HG03378 (cell line): ENCODE data around the gene FHIT.

ENCODE experiments used
- ATAC-seq: cut with Tn5 transposase; IDR thresholded peaks from one replicate; pipeline ENCODE4 v1.9.1; 2021; ENCODE audit warnings: mild to moderate bottlenecking, moderate library complexity; ENCODE audit not compliant: unreplicated experiment

Gene FHIT

GRCh38 chr3:60652829-60653228, 598.4 kb downstream of the FHIT start:
- no peak for ATAC-seq

GRCh38 chr3:60651799-60652198, 599.5 kb downstream of the FHIT start:
- no peak for ATAC-seq

GRCh38 chr3:60650171-60650570, 601.1 kb downstream of the FHIT start:
- ATAC-seq: no peak

GRCh38 chr3:60645801-60646200, 605.5 kb downstream of the FHIT start:
- ATAC-seq: no peak

- ATAC-seq: no peak
Measured at GRCh38 chr3:60643831-60644230, 607.4 kb downstream of the FHIT start.

- ATAC-seq: no peak
Measured at GRCh38 chr3:60641354-60641753, 609.9 kb downstream of the FHIT start.

- ATAC-seq: no peak
Measured at GRCh38 chr3:60636846-60637245, 614.4 kb downstream of the FHIT start.

- ATAC-seq: no peak
Measured at GRCh38 chr3:60633644-60634043, 617.6 kb downstream of the FHIT start.

- ATAC-seq: no peak
Measured at GRCh38 chr3:60631509-60631908, 619.7 kb downstream of the FHIT start.

GRCh38 chr3:60630953-60631352, 620.3 kb downstream of the FHIT start:
- ATAC-seq: no peak

- no peak for ATAC-seq
Measured at GRCh38 chr3:60629816-60630215, 621.4 kb downstream of the FHIT start.

GRCh38 chr3:60622349-60622748, 628.9 kb downstream of the FHIT start:
- no peak for ATAC-seq

GRCh38 chr3:60617188-60617587, 634.1 kb downstream of the FHIT start:
- ATAC-seq: no peak

- no peak for ATAC-seq
Measured at GRCh38 chr3:60613769-60614303, 637.4 kb downstream of the FHIT start.

- ATAC-seq: no peak
Measured at GRCh38 chr3:60610441-60611112, 640.7 kb downstream of the FHIT start.

- no peak for ATAC-seq
Measured at GRCh38 chr3:60609446-60609845, 641.8 kb downstream of the FHIT start.

GRCh38 chr3:60603860-60604259, 647.4 kb downstream of the FHIT start:
- no peak for ATAC-seq

GRCh38 chr3:60600848-60601247, 650.4 kb downstream of the FHIT start:
- no peak for ATAC-seq

GRCh38 chr3:60599586-60599985, 651.7 kb downstream of the FHIT start:
- ATAC-seq: no peak

GRCh38 chr3:60598671-60599070, 652.6 kb downstream of the FHIT start:
- ATAC-seq: no peak

- no peak for ATAC-seq
Measured at GRCh38 chr3:60594025-60594424, 657.2 kb downstream of the FHIT start.

GRCh38 chr3:60591267-60591666, 660.0 kb downstream of the FHIT start:
- no peak for ATAC-seq

- no peak for ATAC-seq
Measured at GRCh38 chr3:60588806-60589205, 662.4 kb downstream of the FHIT start.
